GM19397 (cell line): ENCODE measurements around the gene CAPZA2.

Experiments
- ATAC-seq: cut with Tn5 transposase; IDR thresholded peaks from one replicate; pipeline ENCODE4 v1.9.1; 2021; ENCODE audit warnings: mild to moderate bottlenecking, moderate library complexity; ENCODE audit not compliant: unreplicated experiment

CAPZA2 gene

DNA sequence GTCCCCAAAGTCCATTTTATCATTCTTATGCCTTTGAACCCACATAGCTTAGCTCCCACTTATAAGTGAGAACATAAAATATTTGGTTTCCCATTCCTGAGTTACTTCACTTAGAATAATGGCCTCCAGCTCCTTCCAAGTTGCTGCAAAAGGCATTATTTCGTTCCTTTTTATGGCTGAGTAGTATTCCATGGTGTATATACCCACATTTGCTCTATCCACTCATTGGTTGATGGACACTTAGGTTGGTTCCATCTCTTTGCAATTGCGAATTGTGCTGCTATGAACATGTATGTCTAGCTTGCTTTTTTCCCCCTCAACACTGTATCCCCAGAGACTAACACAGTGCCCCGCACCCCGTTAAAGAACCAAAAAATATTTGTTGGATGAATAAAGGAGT is 670 bp upstream of the CAPZA2 start:
- ATAC-seq, result no peak

DNA sequence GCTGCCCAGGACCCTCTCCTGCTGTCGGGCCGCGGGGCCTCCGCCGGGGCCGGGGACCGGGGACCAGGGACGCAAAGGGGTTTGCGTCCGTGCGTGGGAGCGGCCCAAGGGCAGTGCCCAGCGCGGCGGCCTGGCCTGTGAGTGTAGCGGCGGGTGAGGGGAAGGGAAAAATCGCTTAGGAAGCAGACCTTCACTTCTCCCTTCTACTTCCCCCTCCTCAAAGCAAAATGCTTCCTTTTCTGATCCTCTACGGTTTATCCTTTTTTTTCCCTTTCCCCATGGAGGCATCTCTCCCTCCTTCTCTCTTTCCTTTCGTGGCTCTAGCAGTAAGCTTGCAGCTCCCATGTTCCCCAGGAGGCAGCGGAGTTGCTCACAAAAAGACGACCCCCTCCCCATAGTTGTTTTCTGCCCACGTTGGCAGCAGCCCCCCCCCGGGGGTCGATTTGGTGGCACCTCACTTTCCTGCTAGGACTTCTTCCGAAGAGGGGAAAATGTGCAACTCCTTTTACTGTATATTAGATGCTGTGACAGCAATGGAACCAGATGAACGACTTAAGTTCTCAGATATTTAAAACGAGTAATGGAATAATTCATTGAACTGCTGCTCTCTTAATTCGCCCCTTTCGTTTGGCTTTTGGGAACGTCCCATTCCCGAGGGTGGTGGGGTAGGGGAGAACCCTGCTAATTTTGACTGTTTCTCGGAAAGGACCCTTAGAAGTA is 724 bp downstream of the CAPZA2 start:
- ATAC-seq, result no peak

DNA sequence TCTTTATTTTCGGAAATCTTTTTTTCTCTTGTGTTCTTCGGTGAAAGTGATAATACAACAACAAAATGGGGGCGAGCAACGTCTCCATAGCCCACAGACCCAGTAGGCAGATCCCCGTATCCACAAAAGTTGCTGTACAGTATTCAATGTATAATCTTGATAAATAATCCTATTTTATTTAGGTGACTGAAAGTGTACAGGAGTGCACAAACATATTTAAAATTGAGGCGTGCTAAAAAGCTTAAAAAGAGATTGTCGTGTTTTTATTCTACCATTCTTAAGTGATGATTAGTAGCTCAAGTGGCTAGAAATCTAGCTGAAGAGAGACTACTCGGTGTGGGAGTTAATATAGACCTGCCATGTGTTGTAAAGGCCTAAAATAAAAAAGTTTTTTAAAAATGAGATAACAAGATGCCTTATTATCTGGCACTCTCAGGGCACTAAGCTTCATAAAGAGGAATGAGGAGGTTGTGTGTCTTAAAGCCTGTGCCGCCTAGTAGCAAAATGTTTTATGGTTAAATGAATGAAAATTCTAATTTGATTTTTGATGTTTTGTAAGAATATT is 1.6 kb downstream of the CAPZA2 start:
- ATAC-seq, result no peak

DNA sequence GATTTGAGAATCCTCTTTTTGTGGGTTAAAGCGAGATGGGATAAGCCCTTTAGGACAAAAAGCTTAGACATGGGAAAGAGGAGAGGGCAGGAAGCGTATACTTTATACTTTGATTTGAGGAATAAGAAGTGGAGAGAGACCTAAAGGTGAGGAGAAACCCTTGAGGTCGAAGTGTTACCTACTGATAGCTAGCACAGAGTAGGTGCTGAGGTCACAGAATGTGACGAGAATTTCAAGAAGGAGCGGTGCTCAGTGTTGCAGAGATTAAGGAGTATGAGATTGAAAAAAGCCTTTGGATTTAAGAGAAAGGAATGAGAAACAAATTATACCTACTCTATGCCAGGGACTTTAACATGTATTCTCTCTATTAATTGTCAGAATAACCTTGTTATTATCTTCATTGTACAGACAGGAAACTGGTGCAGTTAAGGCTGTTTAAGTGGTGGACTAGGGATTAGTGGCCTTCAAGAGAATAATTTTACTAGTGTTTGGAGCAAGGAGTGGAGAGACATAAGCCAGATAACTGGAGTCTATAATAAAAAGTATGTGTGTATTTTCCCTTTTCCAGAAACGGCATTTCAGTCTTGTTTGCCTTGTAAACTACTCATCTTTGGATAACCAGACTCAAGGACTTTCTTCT is 8.8 kb downstream of the CAPZA2 start:
- ATAC-seq, result no peak

DNA sequence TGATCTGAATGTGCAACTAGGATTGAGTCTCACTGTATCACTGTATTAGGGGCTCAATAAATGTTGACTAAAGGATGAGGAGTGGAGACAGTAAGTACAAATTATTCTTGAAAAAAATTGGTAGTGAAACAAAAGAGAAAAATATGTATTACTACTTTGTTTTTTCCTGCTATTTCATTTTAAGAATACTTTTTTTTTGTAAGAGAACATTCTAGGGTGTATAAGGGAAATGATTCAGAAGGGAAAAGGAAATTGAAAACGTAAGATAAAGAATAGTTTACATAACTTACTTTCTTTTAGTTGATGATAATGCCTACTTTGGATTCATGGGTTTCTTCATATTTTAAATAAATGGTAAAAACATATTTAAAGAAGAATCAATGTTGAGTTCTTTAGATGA is 9.6 kb downstream of the CAPZA2 start:
- no peak for ATAC-seq

DNA sequence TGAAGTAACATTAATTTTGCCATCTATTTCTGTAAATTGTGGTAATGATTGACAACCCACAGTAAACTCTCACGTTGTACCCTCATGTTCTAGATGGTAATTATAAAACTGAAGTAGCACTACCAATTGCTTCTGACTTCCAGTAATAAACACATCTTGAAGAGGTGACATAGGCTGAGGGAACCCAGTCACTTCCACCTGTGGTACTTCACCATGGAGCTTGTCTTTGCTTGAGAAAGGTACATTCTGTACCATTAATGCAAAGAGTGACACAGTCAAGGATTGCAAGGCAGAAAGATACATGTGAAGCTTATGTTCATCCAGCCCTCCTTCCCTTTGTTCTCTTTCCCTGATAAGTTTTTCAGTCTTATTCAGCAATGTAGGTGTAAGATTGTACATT is 11.2 kb downstream of the CAPZA2 start:
- ATAC-seq, result no peak

DNA sequence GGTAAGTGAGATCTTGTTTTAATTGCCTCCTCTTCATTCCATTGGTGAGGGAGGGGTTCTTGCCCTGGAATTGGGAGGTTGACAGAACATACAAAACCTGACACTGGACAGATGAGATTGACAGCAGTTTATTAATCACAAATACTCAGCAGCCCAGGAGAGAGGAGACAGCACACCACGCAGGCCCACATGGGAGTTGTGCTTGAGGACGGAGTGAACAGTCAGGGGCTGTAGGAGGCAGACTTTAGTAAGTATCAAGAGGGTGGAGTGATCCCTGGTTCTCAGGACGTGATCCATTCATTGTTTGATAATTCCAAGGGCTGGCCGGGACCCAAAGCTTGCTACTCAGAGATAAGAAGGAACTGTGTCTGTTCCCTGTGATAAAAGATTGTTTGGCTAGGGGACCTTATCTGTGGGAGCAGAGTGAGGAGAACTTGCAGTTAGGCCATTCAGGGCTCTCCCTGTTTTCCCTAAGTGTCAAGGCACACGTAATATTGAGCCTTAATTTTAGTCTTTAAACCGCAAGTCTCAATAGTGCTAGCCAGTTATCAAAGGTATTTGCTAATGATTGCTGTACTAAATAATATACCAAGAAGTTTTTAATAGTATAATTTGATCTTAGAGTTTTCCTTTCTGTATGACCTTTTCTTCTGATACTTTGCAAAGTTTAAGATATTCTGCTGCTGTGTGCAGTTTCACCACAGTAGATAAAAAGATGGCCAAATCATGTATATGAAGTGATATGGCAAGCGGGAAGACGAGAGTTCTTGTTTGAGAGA is 14.5 kb downstream of the CAPZA2 start:
- ATAC-seq, result no peak

DNA sequence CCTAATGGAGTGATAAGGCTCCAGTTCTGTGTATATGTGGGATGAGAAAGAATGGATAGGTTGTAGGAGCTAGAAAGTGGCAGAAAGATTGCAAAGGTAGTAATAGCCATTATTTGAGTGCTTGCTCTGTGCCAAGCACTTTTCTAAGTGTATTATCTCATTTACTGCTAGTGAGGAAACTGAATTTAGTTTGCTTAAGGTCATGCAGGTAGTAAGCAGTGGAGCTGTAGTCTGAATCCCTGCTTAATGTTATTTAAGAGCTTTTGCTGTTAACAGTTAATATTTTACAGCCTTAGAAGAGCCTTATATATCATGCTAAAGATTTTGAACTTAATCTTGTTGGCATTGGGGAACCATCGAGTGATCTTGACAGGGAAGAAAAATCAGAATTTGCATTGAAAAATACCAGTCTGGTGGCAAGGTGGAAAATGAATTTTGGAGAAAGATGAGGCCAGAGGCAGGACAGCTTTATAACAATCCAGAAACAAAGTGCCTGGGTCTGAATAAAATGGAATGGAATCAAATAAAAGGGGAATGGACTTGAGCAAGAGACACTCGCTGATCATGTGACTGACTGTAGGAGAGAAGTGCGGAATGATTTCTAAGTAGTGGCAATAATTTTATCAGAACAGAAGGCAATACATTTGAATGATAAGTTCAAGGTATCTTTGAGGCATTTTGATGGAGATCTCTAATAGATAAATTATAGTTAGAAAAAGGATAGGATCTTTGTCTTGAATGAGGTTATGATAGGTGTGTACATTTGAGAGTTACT is 15.2 kb downstream of the CAPZA2 start:
- no peak for ATAC-seq

DNA sequence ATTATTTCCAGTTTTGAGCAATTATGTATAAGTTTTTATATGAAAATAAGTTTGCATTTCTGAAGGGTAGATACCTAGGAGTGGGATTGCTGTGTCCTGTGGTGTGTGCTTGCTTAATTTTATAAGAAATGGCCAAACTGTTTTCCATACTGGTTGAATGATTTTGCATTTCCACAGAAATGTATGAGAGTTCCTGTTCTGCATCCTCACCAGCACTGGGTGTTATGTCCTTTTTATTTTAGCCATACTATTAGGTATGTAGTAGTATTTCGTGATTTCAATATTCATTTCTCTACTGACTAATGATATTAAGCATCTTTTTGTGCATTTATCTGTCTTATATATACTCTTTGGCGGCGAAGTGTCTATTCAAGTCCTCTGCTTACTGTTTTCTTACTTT is 22.3 kb downstream of the CAPZA2 start:
- ATAC-seq, result no peak

DNA sequence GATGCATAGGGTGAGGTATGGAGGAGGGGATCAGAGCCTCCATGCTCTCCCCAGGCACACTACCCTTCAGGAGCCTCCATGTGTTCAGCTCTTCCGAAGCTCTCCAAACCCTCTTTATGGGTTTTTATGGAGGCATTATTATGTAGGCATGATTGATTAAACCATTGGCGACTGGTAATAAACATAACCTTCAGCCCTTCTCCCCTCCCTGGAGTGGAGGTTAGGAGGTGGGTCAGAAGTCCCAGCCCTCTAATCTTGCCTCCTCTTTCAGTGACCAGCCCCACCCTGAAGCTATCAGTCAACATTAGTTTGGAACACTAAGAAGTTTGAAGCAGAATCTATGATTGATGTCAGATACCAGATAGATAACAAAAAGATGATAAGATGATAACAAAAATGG is 23.3 kb downstream of the CAPZA2 start:
- ATAC-seq, result no peak

DNA sequence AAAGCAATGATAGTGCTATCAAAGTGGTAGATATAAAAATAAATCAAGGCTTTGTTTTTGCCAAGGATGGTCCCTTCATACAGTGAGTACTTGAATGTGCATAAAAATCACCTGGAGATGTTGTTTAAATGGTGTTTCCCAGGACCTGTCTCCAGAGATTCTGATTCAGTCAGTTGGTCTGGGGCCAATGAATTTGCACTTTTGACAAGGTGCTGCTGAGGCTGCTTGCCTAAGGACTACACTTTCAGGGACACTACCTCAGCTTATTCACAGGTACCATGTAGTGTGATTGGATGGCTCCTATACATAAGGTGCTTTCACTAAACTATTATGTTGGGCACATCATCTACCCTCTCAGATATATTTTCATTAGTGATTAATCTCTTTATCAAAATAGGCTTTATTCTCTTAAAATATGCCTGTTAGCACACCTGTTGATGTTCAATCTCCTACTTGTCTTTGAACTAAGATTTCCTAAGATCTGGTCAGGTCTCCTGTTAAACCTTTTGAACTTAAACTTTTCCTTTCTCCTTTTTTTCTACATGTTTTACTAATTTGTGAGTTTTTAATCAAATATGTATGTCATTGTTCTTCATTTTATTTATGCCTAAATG is 24.3 kb downstream of the CAPZA2 start:
- ATAC-seq, result no peak

DNA sequence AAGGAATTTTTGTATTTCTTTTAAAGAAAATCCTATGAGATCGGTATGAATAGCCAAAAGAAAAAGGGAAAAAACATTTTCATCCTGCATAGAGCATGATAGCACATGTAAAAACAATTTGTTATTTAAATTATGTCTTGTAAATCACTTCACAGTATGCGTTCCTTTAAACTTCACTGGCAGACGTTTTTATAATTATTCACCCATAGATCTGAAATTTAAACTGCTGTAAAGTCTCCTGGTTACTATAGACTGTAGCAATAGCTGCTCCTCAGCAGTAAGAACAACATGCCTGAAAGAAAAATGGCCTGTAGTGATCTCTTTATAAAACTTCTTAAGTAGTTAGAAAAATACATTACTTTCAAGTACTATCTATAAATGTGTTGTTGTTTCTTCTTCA is 26.5 kb downstream of the CAPZA2 start:
- no peak for ATAC-seq

DNA sequence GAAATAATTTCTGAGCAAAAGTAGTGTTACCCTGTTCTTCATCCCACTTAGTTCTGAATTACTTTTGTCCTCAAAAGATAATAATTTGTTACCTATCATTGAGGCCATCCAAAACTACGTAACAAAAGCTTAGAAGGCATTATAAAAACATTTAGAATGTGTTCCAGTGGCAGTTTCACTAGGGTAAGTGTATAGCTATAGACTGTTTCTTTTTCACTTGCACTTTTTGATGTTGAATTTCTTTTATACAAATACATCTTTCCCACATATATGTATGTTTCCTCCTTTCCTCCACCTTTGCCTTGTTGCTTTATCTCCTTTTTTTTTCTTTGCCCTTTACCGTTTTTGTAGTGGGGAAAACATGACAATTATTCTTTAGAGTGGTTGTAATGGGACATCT is 33.5 kb downstream of the CAPZA2 start:
- ATAC-seq, result no peak

DNA sequence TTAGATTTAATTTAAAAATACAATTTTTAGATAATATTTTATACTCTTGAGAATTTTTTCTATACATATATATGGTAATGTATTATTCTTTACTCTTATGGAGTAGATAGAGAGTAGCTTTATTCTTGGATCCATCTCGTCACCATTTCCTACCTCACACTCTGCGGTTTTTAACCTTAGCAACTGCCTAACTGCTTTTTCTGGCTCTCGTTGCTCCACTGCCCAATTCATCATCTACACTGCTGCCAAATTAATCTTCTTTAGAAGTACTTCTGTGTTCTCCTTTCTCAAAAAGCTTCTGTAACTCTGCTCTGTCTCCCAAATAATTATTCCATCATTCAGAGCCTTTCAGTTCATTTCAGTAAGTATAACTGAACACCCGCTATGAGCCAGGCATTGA is 35.3 kb downstream of the CAPZA2 start:
- ATAC-seq, result no peak

DNA sequence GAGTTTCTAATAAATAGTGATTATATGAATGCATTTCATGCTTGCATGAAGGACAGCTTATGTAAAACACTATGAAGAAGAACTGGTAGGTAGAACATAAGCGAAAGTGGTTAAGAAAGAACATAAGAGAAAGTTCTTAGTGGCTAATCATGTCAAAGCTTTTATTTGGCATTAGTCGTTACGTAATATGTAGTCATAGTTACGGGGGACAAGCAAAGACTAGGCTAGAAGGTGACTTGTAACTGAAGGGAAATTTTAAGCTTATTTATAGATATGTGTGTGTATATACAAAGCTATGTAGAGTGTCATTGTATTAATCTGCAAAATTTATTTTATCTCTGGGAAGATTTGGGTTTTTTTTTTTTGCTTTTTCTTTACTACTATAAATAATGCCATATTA is 36.9 kb downstream of the CAPZA2 start:
- ATAC-seq, result no peak

DNA sequence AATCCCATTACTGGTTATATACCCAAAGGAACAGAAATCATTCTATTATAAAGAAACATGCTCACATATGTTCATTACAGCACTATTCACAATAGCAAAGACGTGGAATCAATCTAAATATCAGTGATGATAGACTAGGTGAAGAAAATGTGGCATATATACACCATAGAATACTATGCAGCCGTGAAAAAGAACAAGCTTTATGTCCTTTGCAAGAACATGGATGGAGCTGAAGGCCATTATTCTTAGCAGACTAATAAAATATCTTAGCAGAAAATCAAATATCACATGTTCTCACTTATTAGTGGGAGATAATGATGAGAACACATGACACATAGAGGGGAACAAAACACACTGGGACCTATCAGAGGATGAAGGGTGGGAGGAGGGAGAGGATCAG is 38.8 kb downstream of the CAPZA2 start:
- no peak for ATAC-seq

DNA sequence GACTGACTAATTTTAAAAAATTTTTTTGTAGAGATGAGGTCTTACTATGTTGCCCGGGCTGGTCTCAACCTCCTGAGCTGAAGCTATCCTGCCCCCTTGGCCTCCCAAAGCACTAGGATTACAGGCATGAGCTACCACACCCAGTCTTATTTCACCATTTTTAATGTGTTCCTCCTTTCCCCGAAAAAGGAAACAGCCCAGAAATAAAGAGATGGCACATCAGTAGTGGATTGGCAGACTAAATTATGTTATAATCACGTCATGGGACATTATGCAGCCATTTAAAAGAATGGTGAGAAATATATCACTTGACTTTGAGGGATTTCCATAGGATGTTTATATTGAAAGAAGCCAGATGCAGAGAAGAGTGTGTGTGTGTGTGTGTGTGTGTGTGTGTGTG is 40.5 kb downstream of the CAPZA2 start:
- ATAC-seq, result no peak

DNA sequence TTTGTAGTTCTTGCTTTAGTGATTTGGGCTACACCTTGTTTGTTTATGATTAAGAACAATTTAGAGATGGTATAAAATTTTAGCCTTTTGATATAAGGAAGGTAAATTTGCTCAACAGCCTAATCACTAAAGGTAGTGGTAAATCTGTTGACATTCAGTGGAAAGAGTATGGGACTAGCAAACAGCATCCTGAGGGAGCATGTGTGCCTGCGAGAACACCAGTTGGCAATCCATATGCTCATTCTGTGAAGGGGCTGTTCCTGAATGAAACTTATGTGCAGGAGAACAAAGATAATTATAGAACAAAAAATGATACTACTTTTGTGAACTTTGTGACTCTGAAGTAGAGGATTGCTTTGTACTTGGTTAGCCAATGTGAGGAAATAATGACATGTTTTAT is 44.0 kb downstream of the CAPZA2 start:
- ATAC-seq, result no peak

DNA sequence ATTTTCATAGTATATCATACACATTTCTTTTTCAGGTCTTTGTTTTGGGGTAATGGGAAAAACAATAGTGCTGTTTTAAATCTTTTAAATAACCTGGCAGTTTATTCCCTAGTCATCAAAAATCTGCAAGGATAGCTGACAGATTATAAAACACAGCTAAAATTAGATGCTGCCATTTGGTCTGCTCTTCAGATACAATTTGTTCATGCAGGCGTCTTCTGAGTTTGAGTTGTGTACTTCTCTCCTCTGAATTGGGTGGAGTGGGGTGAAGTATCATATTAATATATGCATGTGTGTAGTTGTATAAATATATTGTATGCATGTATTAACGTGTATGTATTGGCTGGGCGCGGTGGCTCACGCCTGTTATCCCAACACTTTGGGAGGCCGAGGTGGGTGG is 48.0 kb downstream of the CAPZA2 start:
- ATAC-seq, result no peak

DNA sequence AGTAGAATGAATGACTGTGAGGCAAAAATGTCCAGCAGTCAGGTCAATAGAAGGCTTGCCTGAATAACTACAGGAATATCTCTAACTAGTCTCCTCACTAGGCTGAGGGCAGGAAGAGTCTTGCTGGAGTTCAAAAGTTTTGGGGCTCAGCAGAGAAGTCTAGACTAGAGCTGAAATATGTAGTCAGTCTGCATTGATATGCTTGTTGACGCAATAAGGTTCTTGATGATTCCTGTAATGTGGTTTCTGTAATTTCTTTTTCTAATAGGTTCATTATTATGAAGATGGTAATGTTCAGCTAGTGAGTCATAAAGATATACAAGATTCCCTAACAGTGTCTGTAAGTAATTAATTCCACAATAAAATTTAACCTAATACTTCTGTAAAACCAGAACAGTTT is 49.4 kb downstream of the CAPZA2 start:
- ATAC-seq, result no peak
